ENCODE measurements around the gene GLRX2.
A peak's percentile ranks its signal among the peaks of the same experiment; 100 is the strongest.
"Not testable (repeated sequence)": the region's sequence is repeated elsewhere in the genome, so short reads cannot be mapped to it uniquely, and the experiment has no call there.

Gene GLRX2

DNA sequence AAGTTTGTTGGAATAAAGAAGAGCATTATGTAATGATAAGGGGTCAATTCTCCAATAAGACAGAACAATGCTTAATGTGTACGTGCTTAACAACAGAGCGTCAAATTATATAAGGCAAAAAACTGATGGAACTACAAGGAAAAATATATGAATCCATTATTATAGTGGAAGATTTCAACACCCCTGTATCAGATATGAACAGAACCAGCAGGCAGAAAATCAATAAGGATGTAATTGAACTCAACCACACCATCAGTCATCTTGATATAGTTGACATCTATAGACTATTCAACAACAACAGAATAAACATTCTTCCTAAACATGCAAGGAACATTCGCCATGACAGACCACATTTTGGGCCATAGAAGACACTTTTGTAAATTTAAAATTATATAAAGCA is 13.0 kb upstream of the GLRX2 start:
- TF ChIP-seq CTCF (conservative IDR thresholded peaks at IDR 0.05; ENCODE audit: low read length), result no peak
- no peak overlapping the region for H3K4me3 ChIP-seq (ENCODE audit: low read length)
- DNase-seq (ENCODE audit: low read depth), result no peak

- not testable (repeated sequence) for DNase-seq (ENCODE audit: low read depth); H3K4me3 ChIP-seq (ENCODE audit: low read length)
Measured at GRCh38 chr1:193117167-193117566, 12.0 kb upstream of the GLRX2 start.

DNA sequence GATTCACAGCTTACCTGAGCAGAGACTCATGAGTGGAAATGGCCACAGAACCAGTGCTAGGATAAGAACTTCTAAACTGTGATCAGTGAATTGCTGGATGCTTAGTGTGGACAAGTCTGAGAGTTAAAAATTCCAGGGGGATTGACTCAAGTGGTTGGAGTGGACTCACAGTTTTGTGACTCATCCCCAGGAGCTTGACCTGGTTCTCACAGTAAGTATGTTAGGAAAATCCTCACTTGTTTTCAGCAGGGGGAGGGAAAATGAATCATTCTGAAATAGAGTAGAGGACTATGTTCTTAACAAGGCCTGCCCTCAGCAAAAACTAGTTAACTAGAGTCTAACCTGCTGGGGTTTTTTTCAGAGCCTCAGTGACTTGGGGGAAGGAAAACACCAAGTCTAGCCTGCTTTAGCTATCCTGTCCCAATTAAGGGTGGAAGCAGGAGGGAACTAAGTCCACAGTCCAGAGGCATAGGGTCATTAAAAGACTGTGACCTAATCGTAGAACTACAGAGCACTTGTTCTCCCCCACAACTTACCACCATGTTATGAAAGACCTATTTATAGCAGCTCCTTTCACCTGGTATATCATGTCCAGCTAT is 10.5 kb upstream of the GLRX2 start:
- no peak for TF ChIP-seq CTCF (conservative IDR thresholded peaks at IDR 0.05; ENCODE audit: low read length)
- peak; percentile 98 for DNase-seq (ENCODE audit: low read depth)
- no peak overlapping the region for H3K4me3 ChIP-seq (ENCODE audit: low read length)

DNA sequence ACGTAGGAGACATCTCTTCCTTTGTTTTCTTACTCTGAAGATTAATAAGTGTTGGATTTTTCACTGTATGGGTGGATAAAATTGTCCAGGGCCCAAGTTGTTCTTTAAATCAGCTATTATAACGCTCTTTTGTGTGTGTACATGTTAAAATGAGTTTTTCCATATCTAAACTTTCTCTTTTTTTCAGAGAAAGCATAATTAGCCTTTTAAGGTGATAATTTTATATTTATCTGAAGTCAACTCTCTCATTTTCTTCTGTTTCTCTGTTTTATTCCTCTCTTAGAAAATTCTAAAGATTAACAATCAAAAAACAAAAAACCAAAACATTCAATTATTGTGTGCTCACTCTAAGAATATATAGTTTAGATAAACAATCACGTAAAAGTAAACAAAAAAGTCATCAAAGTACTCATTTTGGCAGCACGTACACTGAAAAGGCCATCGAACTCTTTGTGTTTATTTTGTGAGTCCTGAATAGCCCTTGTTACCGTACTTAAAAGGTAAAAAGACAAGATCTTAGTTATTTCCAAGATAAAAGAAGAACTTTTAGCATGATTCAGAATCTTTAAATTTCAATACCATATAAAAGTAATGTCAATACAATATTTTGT is 9.4 kb upstream of the GLRX2 start:
- H3K4me3 ChIP-seq (ENCODE audit: low read length), result no peak overlapping the region
- DNase-seq (ENCODE audit: low read depth), result no peak
- TF ChIP-seq CTCF (conservative IDR thresholded peaks at IDR 0.05; ENCODE audit: low read length), result no peak

DNA sequence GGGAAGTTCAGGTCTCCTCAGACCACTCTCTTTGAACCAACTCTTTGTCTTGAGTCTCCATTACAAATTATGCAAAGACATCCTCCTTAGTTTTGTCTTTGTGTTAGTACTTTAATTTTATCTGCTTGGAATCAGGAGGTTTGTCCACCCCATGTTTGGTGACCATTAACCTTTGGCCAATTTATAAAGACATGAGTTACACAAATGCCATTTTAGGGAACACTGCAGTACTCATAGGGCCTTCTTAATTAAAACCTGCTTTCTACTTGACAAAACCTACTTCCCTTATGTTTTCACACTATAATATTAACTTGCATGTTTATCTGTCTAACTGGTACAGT is 8.7 kb upstream of the GLRX2 start:
- TF ChIP-seq CTCF (conservative IDR thresholded peaks at IDR 0.05; ENCODE audit: low read length), result no peak
- no peak overlapping the region for H3K4me3 ChIP-seq (ENCODE audit: low read length)
- no peak for DNase-seq (ENCODE audit: low read depth)

- no peak for DNase-seq (ENCODE audit: low read depth)
- TF ChIP-seq CTCF (conservative IDR thresholded peaks at IDR 0.05; ENCODE audit: low read length), result no peak
- no peak overlapping the region for H3K4me3 ChIP-seq (ENCODE audit: low read length)
Measured at GRCh38 chr1:193113258-193113991, 8.2 kb upstream of the GLRX2 start.

- H3K4me3 ChIP-seq (ENCODE audit: low read length), result no peak overlapping the region; the same call in 1 of the 2 replicates
- no peak for TF ChIP-seq CTCF (conservative IDR thresholded peaks at IDR 0.05; ENCODE audit: low read length)
- peak; percentile 91 for DNase-seq (ENCODE audit: low read depth)
Measured at GRCh38 chr1:193111641-193112090, 6.5 kb upstream of the GLRX2 start.
